Astrocyte of the spinal cord (primary cell): ENCODE measurements around the gene MEGF11.

Experiments
- DNase-seq: peaks from one replicate; pipeline ENCODE4 v3.0.0; 2011; ENCODE audit warnings: low read depth, low spot score
- H3K4me3 ChIP-seq: 2 replicates; pipeline ENCODE4 v1.5.1; 2011; ENCODE audit warnings: low read depth, mild to moderate bottlenecking, low read length, moderate library complexity
- in situ Hi-C: cut with HindIII; loops from 2 replicates; pipeline ENCODE4 v1.10.0; 2017; ENCODE audit warnings: low sequenced_read_pairs
- TF ChIP-seq, protein P1 (sequence below): IDR thresholded peaks from 2 replicates; pipeline ENCODE4 v1.5.1; 2012; ENCODE audit warnings: low read depth, mild to moderate bottlenecking, low read length, inconsistent platforms

The MEGF11 gene

DNA sequence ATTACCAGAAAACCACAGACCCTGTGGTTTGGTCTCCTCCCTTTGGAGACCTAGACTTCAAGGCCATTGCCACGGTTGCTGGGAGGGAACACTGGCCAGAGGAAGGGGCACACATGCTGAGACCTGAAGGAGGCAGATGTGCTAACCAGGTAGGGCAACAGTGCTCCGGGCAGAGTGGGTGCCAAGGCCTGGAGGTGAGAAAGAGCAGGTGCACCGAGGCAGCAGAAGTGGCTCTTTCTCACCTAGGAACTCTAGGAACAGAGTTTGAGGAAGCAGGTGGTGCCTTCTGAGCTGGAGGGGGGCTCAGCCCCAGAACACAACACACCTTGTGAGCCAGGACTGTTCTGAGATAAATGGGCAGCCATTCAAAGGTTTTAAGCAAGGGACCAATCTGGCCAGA is 106.1 kb downstream of the MEGF11 start:
- TF ChIP-seq, protein P1, sequence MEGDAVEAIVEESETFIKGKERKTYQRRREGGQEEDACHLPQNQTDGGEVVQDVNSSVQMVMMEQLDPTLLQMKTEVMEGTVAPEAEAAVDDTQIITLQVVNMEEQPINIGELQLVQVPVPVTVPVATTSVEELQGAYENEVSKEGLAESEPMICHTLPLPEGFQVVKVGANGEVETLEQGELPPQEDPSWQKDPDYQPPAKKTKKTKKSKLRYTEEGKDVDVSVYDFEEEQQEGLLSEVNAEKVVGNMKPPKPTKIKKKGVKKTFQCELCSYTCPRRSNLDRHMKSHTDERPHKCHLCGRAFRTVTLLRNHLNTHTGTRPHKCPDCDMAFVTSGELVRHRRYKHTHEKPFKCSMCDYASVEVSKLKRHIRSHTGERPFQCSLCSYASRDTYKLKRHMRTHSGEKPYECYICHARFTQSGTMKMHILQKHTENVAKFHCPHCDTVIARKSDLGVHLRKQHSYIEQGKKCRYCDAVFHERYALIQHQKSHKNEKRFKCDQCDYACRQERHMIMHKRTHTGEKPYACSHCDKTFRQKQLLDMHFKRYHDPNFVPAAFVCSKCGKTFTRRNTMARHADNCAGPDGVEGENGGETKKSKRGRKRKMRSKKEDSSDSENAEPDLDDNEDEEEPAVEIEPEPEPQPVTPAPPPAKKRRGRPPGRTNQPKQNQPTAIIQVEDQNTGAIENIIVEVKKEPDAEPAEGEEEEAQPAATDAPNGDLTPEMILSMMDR, result no peak
- H3K4me3 ChIP-seq, result no peak overlapping the region
- in situ Hi-C loops, result no loop called here
- no peak for DNase-seq

DNA sequence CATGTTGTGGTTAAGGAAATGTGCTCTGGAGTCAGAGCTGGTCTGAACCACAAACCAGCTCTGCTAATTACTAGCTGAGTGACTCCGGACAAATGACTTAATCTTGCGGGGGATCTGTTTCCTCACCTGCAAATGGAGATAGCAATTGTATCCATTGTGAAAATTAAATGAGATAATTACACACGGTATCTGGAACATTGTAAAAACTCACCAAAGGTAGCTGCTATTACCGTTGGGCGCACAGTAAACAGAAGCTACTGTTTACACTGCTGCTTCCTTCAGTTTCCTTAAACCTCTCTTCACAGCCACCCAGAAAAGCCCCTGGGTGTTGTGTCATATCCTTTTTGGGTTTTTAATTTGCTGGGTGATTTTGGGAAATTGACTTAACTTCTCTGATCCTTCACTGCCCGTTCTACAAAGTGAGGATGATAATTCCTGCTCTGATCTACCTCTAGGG is 107.8 kb downstream of the MEGF11 start:
- H3K4me3 ChIP-seq, result no peak overlapping the region
- DNase-seq, result no peak
- TF ChIP-seq, protein P1, result no peak
- in situ Hi-C loops, result no loop called here

DNA sequence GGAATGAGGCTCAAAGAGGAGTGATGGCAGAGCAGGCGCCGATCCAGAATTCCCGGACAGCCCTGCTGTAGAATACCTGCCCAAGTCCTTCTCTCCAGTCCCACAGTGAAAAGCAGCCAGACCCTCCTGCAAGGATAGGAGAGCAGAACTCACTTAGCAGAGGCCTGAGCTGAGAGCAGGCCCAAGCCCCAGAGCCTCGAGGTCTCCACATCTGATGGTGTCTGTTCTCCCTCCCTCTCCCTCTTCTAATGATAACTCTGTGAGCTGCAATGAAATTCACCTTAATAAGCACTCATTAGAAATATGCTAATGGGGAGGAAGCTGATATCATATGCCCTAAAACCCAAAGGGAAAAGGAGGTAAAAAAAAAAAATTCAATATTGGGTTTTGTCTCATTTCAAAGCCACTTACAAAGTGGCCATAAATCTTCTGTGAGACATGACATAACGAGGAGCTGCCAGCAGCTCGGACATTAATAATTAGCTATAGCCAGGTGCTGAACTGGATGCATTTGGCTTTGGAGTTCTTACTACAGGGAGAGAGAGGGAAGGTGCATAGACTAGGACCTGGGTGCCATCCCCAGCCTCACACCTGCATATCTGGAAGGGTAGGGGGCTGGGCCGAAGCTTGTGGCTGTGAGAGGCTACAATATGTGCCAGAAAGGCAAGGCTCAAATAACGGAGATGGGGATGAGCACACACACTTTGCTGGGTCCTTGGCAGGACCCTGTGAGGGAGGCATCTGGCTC is 108.4 kb downstream of the MEGF11 start:
- in situ Hi-C loops, result no loop called here

DNA sequence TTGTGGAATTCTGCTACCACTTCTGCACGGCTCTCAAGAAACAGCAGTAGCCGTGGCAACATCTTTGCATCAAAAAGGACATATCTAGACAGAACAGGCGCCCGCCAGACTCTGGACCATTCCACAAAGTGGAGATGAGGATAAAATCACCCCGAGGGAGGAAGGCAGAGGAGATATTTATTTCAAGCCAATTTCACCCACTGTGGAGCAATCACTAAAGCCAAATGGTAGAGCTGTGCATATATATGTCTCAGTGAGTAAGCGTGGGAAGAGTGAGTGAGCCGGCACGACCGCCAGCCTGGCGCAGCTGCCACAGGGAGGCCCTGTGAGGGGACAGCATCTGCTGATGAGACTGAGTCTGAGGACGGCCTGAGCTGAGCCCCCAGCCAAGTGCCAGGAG is 111.3 kb downstream of the MEGF11 start:
- no peak for DNase-seq
- TF ChIP-seq, protein P1, result no peak
- no peak overlapping the region for H3K4me3 ChIP-seq
- in situ Hi-C loops, result no loop called here

More for the DNA sequence above, 108.4 kb downstream of the MEGF11 start:
- DNase-seq, result no peak
- no peak overlapping the region for H3K4me3 ChIP-seq
- TF ChIP-seq, protein P1, result no peak

DNA sequence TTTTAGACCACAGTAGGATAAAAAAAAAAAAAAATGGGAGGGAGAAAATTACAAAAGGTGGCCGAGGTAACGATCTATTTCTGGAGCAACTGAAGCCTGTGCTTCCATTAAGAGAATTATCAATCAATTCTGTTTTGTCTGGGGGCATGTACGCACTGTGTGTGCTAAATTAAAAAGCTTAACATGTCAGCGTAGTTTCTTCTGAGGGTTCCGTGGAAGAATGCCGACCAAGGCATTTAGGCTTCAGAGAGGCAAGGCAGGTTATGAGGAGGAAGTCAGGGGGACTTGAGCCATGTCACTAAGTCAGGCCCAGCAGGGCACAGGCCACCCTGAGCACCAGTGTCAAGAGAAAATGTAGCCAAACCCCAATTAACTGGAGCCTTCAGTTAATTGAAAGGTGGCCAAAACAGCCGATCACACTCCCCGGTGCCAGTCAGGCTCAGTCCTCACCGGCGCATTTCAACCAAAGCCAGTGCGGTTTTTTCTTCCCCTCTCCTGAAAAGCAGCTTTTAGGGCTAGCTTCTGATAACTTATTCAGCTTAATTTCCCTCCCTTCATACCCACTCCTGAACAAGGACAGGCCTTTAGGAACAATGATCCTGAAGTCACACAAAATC is 113.9 kb downstream of the MEGF11 start:
- no peak for DNase-seq
- in situ Hi-C loops, result no loop called here
- TF ChIP-seq, protein P1, result no peak
- H3K4me3 ChIP-seq, result no peak overlapping the region

DNA sequence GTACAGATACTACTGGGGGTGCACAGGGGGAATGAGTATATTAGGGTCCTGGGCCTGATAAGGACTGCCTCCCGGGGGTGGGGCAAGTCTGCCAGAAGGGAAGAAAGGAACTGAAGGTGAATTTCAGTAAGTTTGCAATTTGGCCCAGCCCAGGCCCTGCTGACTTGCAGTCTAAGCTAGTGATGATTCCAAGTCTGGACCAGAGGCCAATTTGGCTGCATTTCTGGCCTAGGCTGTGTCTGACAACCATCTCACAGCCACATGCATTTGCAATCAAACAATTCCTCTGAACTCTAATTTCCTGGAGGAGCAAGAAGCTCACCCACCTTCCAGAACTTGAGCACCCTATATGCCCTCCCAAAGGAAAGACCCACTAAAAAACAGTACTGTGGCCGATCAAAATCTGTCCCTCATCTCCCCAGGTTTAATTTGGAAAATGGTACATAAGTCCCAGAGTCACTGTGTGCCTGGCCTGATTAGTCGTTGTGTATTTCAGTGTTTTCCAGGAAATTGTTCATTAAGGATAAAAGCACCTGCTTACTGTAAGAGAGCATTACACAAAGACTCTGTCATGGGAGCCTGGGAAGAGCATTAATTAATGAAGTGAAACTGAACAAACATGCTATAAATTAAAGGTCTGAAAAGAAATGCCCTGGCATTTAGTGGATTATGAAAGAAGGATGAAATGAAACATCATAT is 114.5 kb downstream of the MEGF11 start:
- no peak overlapping the region for H3K4me3 ChIP-seq
- TF ChIP-seq, protein P1, result no peak
- no peak for DNase-seq
- in situ Hi-C loops, result no loop called here
